NCI-H146 treated with DMSO at 0.1 percent for 48 hours (cell line): Measurements from ENCODE around the gene DIAPH2.

Experiments
- DNase-seq: peaks from one replicate; lab custom pipeline; 2025; ENCODE audit not compliant: unreplicated experiment; lab: John Stamatoyannopoulos, UW

Gene DIAPH2

GRCh38 chrX:97158269-97158668 lies 473.6 kb downstream of the DIAPH2 start:
- DNase-seq = peak; percentile 68

GRCh38 chrX:97159916-97160800 lies 475.5 kb downstream of the DIAPH2 start:
- no peak for DNase-seq

GRCh38 chrX:97167333-97167732 lies 482.7 kb downstream of the DIAPH2 start:
- peak; percentile 21 for DNase-seq

- no peak for DNase-seq
Measured at GRCh38 chrX:97168646-97169045, 484.0 kb downstream of the DIAPH2 start.

GRCh38 chrX:97175147-97175546 lies 490.5 kb downstream of the DIAPH2 start:
- no peak for DNase-seq

GRCh38 chrX:97189668-97190067 lies 505.0 kb downstream of the DIAPH2 start:
- DNase-seq = no peak

GRCh38 chrX:97199501-97199900 lies 514.9 kb downstream of the DIAPH2 start:
- no peak for DNase-seq

GRCh38 chrX:97200454-97200853 lies 515.8 kb downstream of the DIAPH2 start:
- DNase-seq = no peak

GRCh38 chrX:97210501-97210900 lies 525.9 kb downstream of the DIAPH2 start:
- no peak for DNase-seq

- DNase-seq = no peak
Measured at GRCh38 chrX:97211070-97211469, 526.4 kb downstream of the DIAPH2 start.

GRCh38 chrX:97215186-97215585 lies 530.5 kb downstream of the DIAPH2 start:
- DNase-seq = no peak

- DNase-seq = no peak
Measured at GRCh38 chrX:97224148-97224547, 539.5 kb downstream of the DIAPH2 start.

- DNase-seq = no peak
Measured at GRCh38 chrX:97229318-97229717, 544.7 kb downstream of the DIAPH2 start.

- no peak for DNase-seq
Measured at GRCh38 chrX:97230948-97231347, 546.3 kb downstream of the DIAPH2 start.

GRCh38 chrX:97234471-97235081 lies 549.9 kb downstream of the DIAPH2 start:
- DNase-seq = no peak

- DNase-seq = no peak
Measured at GRCh38 chrX:97238632-97239031, 554.0 kb downstream of the DIAPH2 start.

GRCh38 chrX:97252111-97252510 lies 567.5 kb downstream of the DIAPH2 start:
- DNase-seq = no peak

- no peak for DNase-seq
Measured at GRCh38 chrX:97260679-97261078, 576.0 kb downstream of the DIAPH2 start.

- no peak for DNase-seq
Measured at GRCh38 chrX:97266406-97267121, 581.9 kb downstream of the DIAPH2 start.

- DNase-seq = no peak
Measured at GRCh38 chrX:97267396-97268181, 582.9 kb downstream of the DIAPH2 start.

- no peak for DNase-seq
Measured at GRCh38 chrX:97268182-97268680, 583.6 kb downstream of the DIAPH2 start.
